Stimulated activated CD4-positive, alpha-beta T cell treated with anti-CD3 and anti-CD28 coated beads, Interleukin-1b, Interleukin-23, amount 100 ng/mL, for 1 hour (primary cell): ENCODE measurements around the gene DDHD1.
"Not testable (repeated sequence)": the region's sequence is repeated elsewhere in the genome, so short reads cannot be mapped to it uniquely, and the experiment has no call there.

ENCODE experiments used
- DNase-seq, 2 donors: peaks; one replicate each; pipeline ENCODE4 v3.0.0-alpha.2; 2020; ENCODE audit warnings: low read depth in 2 of 2

Gene DDHD1

DNA sequence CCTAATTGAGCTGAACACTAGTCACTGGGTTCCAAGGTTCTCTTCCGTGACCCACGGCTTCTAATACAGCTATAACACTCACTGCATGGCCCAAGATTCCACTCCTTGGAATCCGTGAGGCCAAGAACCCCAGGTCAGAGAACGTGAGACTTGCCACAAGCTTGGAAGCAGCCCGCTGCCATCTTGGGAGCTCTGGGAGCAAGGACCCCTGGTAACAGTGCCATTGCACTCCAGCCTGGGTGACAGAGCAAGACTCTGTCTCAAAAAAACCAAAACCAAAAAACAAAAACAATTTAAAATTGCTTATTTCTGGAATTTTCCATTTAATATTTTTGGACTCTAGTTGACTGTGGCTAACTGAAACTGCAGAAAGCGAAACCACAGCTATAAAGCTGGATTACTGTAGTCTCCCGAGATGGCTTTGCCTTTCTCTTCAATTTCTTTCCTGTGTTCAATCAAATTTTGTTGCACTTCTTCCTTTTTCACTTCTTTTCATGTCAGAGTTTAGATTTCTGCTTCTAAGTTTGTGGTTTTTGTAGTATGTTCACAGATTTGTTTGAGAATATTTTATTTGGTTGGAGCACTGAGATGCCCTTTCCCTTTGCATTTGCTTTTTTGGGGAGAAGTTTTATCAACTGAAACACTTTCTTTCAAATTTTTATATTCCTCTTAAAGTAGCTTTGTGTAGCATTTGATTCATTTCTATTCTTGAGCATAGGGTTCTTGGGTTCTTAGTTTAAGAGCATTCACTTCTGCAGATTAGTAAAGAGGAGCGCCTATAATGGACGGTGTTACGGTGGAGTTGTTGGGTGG is 44.6 kb downstream of the DDHD1 start:
- no peak for DNase-seq

- no peak for DNase-seq
Measured at GRCh38 chr14:53106768-53107167, 46.4 kb downstream of the DDHD1 start.

DNA sequence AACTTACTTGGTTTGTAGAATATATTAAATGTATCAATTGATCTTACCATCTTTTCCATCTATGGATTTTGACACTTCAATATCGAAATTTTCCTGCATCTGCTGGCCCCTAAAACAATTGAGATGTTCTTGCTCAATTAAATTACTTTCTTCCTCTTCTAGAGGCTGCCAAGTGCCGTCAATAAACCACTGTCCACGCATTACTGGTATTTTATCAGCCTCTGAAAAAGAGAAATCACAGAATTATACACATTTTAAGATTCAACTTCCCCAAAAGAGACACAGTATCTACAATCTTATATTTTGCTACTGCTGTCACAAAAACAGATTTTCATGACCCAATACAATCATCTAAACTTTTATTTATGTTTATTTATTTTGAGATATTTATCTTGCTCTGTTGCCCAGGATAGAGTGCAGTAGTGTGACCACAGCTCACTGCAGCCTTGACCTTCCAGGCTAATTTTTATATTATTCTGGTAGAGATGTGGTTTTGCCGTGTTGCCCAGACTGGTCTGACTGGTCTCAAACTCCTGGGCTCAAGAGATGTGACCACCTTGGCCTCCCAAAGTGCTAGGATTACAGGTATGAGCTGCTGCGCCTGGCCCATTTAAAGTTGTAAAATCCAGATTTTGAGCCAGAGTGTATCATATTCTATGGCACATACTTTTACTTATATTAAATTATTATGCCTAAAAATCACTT is 49.3 kb downstream of the DDHD1 start:
- DNase-seq: no peak

DNA sequence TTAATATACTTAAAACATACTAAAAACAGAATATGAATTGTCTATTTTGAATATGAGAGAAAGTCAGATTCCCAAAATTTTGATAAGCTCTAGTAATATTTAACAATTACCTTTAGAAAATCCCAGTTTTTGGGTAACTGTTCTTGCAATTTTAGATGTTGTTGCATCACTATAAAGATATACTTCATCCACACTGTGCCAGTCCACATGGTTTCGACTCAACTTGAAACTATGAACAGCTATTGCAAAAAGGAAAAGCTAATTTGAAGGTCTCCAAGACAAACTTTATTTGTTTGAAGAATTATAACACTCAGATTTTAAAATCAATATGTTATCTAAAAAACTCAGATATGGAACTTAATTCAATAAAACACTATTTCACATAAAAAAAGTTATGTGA is 59.9 kb downstream of the DDHD1 start:
- no peak for DNase-seq

GRCh38 chr14:53090853-53091252 is 62.3 kb downstream of the DDHD1 start:
- DNase-seq: no peak

- not testable (repeated sequence) for DNase-seq
Measured at GRCh38 chr14:53084954-53085353, 68.2 kb downstream of the DDHD1 start.

DNA sequence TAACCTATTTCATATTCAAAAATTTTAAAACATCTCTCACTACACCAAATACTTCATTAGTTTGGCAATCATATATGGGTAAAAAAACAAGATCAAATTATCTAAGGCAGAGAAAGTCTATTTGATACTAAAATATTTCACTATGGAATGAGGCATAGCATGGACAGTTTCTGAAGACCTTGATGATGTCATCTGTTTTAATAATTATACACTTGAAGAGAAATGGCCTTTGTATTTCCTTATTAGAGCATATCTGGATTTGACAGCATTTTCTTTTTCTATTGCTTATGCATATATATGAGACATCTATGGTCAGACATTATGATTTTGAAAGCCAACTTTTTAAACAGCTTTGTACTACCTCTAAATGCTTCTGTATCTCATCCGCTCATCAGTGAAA is 88.6 kb downstream of the DDHD1 start:
- no peak for DNase-seq

DNA sequence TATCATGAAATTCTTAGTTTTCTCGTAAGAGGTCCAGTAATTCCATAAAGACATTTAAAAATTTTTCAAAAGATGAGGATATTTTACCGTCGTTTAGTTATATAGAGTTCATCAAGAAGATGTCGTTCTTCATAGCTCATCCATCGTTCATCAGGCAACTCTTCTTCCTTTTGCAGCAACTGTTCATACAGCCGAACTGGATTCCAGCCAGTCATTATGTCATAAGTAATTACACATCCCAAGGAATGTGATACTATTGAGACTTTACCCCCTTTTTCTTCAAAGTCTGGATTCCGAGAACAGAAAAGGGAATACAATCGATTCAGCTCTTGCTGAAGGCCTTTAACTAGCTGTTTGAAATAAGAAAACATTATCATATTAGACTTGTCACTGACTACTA is 90.3 kb downstream of the DDHD1 start:
- no peak for DNase-seq

- no peak for DNase-seq
Measured at GRCh38 chr14:53060046-53060445, 93.1 kb downstream of the DDHD1 start.

- no peak for DNase-seq
Measured at GRCh38 chr14:53055003-53055402, 98.1 kb downstream of the DDHD1 start.

- DNase-seq: no peak
Measured at GRCh38 chr14:53054457-53054856, 98.7 kb downstream of the DDHD1 start.

DNA sequence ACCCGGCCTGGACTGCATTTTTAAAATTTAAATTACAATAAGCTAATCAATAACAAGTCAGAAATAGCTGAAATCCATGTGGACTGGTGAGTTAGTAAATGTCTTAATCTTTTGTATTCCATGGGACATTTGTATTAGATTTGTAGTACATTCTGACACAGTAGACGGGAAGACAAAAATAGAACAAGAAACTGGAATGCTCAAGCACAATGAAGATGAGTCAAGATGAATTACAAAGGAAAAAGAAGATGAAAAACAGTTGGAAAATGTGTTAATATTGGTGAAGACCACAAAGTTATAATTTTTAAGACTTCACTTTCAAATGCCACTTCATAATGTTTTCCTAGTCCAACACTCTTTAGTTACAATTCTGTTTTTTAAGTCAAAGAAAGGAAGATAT is 104.5 kb downstream of the DDHD1 start:
- DNase-seq: no peak

GRCh38 chr14:53047307-53048069 is 105.6 kb downstream of the DDHD1 start:
- no peak for DNase-seq

DNA sequence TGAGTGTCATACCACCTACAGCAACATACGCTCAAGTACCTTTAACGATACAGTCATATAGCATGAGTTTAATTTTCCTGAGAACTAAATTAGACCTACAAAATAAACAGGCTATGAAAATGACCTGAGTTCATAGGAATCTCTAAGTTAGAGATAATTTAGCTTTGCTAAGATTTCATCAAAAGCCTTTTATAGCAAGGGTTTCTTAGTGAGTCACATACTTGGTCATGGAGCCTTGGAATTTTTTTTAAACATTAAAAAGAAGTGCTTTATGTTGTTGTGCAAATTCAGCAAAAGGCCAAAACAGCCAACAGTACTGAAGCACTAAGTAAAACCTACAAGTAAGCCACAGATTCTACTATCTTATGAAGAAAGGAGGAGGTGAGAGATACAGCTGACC is 108.6 kb downstream of the DDHD1 start:
- no peak for DNase-seq

GRCh38 chr14:53043027-53043581 is 110.0 kb downstream of the DDHD1 start:
- DNase-seq: no peak

DNA sequence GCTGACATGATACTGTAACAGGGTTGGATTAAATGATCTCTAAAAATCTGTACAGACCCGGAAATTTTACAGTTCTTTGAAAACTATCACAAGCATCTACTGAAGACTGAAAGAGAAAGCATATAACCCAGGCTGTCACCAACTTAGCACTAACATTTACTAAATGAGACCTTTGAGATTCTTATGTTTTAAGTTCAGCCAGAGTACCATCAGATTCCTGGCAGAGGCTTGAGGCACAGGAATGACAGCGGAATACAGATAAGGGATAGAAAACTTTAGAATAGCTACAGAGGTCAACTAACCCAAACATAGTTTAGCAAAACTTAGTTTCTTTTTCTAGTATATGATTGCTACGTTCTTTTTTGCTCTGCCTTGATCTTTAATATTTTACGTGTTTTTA is 110.6 kb downstream of the DDHD1 start:
- DNase-seq: no peak

DNA sequence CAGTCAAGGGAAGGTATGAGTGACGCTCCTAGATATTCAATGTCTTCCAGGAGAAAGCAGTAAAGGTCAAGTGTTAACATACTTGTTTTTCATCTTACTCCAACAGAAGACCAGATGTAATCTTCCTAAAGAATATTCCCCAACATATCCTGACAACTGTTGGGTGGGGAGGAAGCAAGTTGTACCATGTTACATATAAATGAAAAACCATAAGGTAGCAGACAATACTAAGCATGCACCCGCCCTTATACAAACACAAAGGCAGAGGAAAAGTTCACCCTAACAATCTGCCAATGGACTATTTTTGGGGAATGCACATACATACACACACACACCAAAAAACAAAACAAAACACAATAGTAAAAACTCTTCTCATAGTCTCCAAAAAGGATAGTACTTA is 112.1 kb downstream of the DDHD1 start:
- DNase-seq: no peak

DNA sequence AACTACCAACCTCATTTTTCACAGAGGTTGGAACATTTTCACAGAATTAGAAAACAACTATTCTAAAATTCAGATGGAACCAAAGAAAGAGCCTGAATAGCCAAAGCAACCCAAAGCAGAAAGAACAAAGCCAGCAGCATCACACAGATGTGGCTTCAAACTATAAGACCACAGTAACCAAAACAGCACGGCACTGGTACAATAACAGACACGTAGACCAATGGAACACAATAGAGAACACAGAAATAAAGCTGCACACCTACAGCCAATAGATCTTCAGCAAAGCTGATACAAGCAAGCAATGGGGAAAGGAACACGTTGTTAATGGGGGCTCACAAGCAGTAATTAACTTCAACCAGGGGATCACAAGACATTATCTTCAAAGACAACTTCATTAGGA is 114.5 kb downstream of the DDHD1 start:
- DNase-seq: no peak

DNA sequence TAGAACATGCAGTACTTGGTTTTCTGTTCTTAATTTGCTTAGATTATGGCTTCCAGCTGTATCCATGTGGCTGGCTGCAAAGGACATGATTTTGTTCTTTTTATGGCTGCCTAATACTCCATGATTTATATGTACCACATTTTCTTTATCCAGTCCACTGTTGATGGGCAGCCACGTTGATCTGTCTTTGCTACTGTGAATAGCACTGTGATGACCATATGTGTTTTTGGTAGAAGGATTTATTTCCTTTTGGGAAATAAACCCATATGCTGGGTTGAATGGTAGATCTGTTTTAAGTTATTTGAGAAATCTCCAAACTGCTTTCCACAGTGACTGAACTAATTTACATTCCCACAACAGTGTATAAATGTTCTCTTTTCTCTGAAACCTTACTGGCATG is 116.1 kb downstream of the DDHD1 start:
- no peak for DNase-seq

GRCh38 chr14:53035336-53036210 is 117.5 kb downstream of the DDHD1 start:
- DNase-seq: no peak

GRCh38 chr14:53034688-53035230 is 118.4 kb downstream of the DDHD1 start:
- DNase-seq: no peak
